ENCODE results near the gene BCL2L1.
A peak's percentile ranks its signal among the peaks of the same experiment; 100 is the strongest.

Gene BCL2L1

GRCh38 chr20:31708736-31709534 lies 13.7 kb downstream of the BCL2L1 start:
- DNase-seq, result peak; percentile 94

- DNase-seq, result peak; percentile 94
Measured at GRCh38 chr20:31707994-31708735, 14.5 kb downstream of the BCL2L1 start.

- no peak for DNase-seq
Measured at GRCh38 chr20:31707258-31707615, 15.4 kb downstream of the BCL2L1 start.

- no peak for DNase-seq
Measured at GRCh38 chr20:31706607-31707257, 15.9 kb downstream of the BCL2L1 start.

GRCh38 chr20:31705598-31706597 lies 16.8 kb downstream of the BCL2L1 start:
- no peak for DNase-seq

GRCh38 chr20:31705191-31705590 lies 17.5 kb downstream of the BCL2L1 start:
- no peak for DNase-seq

- DNase-seq, result no peak
Measured at GRCh38 chr20:31704225-31705119, 18.2 kb downstream of the BCL2L1 start.

- DNase-seq, result no peak
Measured at GRCh38 chr20:31701591-31701990, 21.1 kb downstream of the BCL2L1 start.

- DNase-seq, result no peak
Measured at GRCh38 chr20:31700747-31701146, 21.9 kb downstream of the BCL2L1 start.

GRCh38 chr20:31699801-31700728 lies 22.6 kb downstream of the BCL2L1 start:
- DNase-seq, result no peak

- peak; percentile 7 for DNase-seq
Measured at GRCh38 chr20:31698803-31699718, 23.6 kb downstream of the BCL2L1 start.

- no peak for DNase-seq
Measured at GRCh38 chr20:31698243-31698802, 24.3 kb downstream of the BCL2L1 start.

GRCh38 chr20:31695849-31696804 lies 26.5 kb downstream of the BCL2L1 start:
- no peak for DNase-seq

GRCh38 chr20:31694842-31695593 lies 27.6 kb downstream of the BCL2L1 start:
- no peak for DNase-seq

GRCh38 chr20:31693987-31694661 lies 28.5 kb downstream of the BCL2L1 start:
- peak; percentile 24 for DNase-seq

GRCh38 chr20:31693402-31693801 lies 29.3 kb downstream of the BCL2L1 start:
- DNase-seq, result no peak
